SIG-M5 (cell line): ENCODE measurements around the gene LCLAT1.

Experiments
- DNase-seq: peaks from one replicate; lab custom pipeline; 2025; lab: John Stamatoyannopoulos, UW

Gene LCLAT1

GRCh38 chr2:30424231-30424630, 22.8 kb upstream of the LCLAT1 start:
- DNase-seq, result no peak

- no peak for DNase-seq
Measured at GRCh38 chr2:30425326-30425725, 21.7 kb upstream of the LCLAT1 start.

DNA sequence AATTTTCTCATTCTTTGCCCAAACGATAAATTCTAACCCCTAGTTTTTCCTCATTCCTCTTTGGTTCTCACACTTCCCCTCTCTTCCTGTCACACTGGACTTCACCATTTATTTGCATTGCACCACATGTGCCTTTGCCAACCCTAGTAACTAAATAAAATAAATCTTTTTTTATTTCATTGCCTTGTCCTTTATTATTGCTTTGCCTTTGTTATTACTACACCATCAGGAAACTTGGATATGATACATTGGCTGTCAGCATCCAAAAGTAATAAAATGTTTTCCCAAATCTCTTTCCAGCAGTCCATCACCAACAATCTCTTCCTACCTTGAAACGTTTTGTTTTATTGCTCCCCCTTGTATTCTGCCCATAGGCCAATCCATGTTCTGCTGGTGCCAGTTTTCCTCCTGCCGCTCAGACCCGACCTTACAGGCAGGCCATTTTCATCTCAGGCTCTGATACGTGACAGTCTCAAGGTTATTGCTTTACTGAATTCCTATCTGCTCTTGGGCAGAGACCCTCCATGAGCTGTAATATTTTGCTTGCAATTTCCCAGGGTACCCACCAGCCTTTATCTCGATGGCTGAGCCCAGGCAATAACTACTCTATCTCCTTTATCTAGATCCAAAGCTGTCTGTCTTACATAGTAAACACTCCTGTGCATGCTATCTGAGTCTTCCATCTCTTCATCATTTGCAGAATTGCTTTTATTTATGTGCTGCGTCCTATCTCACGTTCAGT, 19.3 kb upstream of the LCLAT1 start:
- no peak for DNase-seq

- DNase-seq, result no peak
Measured at GRCh38 chr2:30428348-30428662, 18.7 kb upstream of the LCLAT1 start.

- DNase-seq, result no peak
Measured at GRCh38 chr2:30428827-30429461, 18.1 kb upstream of the LCLAT1 start.

GRCh38 chr2:30433541-30434299, 13.3 kb upstream of the LCLAT1 start:
- DNase-seq, result no peak

DNA sequence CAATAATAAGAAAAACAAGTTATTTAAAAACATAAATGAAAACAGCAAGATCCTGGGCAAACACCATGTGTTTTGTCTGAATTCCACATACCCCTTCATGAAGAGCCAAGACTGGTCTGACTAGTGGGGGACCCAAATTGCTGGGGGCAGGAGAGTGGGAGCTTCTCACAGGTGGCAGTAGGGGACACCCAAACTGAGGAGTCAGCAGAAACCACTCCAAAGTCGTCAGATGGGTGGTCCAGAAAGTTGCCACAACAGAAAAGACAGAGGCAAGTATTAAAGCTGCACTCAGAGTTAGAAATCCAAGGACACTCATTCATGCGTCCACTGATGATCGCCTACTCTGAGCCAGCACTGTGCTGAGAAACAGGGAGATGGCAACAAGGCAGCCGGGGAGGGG, 12.3 kb upstream of the LCLAT1 start:
- no peak for DNase-seq

- no peak for DNase-seq
Measured at GRCh38 chr2:30436859-30437435, 10.1 kb upstream of the LCLAT1 start.

DNA sequence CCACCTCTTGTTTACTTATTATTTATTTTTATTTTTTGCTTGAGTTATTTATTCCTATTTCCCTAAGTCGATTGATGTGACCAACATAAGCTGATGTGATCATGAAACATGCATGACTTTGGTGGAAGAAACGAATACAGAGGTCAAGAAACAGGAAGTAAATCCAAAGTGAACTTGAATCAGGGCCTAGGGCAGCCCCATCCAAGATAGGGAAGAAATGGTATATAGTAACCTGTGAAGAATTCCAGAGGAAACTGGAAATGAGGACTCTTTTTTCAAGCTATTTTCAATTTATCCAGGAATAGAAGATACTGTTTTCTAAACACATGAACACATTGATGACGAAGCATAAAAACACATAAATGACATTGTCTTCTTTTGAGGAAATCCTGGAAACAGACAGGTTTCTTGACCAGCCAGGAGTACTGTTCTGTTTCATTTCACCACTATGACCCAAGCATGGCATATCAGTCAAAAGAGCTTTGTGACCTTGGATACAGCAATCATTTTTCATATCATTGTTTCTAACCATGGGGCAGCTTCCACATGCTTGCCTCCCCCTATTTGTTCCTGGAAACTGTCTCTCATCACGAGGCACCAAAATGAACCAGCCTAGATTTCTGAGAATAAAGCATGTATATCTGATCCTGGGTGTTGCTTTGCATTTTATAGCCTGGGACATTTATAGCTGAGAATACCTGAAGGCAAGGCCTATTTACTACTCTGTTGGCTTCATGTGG, 9.1 kb upstream of the LCLAT1 start:
- no peak for DNase-seq

GRCh38 chr2:30439296-30439695, 7.8 kb upstream of the LCLAT1 start:
- no peak for DNase-seq

DNA sequence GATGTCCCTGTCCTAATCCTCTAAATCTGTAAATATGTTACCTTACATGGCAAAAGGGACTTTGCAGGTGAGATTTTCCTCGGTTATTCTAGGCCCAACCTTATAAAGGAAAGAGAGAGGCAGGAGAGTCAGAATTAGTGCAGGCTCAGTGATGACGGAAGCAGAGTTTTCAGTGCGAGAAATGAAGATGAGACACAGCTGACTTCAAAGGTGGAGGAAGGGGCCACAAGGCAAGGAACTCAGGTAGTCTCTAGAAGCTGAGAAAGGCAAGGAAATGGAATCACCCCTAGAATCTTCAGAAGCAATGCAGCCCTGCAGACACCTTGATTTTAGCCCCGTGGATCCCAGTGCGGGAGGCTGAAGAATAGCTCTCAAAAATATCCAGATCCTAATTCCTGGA, 7.2 kb upstream of the LCLAT1 start:
- DNase-seq, result no peak

DNA sequence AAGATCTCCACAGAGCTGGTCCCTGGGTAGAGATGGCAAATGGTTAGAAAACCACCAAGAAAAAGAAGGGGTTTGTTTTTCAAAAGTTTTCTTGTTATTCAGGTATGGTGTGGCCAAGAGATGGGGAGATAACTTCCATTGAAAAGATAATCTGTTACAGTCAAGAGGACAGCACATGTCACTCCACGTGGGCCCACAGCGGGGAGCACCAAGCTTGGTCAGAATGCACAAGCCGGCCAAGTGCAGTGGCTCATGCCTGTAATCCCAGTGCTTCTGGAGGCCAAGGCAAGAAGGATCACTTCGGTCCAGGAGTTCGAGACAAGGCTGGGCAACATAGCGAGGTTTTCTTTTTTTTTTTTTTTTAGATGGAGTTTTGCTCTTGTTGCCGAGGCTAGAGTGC, 6.0 kb upstream of the LCLAT1 start:
- no peak for DNase-seq

GRCh38 chr2:30443081-30443480, 4.0 kb upstream of the LCLAT1 start:
- no peak for DNase-seq

DNA sequence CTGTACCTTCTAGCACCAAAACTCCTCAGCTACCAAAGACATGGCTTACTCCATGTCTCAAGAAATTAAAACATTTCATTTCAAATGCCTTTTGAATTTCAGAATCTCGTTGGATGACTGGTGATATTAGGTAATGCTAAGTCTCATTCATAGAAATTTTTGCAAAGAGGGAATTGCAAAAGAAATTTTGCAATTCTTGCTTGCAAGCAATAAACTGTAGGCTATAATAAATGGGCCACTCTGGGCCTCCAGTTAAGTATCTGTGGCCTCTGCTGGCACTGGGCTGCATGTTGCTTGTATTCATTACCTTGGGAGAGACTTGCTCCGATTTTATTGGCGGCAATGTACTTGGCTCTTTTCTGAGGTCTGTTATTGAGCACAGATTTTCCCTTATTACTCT, 2.8 kb upstream of the LCLAT1 start:
- no peak for DNase-seq

- DNase-seq, result no peak
Measured at GRCh38 chr2:30445266-30445821, 1.7 kb upstream of the LCLAT1 start.

GRCh38 chr2:30446602-30447148, 371 bp upstream of the LCLAT1 start:
- DNase-seq, result no peak

DNA sequence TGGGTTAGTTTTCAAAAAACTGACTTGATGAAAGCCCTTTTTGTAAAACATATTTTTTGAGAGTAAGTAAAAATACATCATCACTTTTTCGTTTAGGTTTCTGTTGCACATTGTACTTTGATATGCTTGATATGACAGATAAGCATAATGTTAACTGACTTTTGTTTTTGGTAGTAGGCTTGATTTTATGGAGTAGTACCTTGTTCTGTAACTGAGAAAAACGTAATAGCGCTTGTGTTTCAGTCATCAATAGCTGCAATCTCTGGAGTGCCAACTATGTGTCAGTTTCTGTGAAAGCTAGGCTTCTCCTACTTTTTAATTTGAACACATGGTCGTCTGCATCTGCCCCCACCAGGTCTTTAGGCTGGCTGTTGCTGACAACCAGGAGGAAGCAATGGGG, 1.3 kb downstream of the LCLAT1 start:
- DNase-seq, result no peak

DNA sequence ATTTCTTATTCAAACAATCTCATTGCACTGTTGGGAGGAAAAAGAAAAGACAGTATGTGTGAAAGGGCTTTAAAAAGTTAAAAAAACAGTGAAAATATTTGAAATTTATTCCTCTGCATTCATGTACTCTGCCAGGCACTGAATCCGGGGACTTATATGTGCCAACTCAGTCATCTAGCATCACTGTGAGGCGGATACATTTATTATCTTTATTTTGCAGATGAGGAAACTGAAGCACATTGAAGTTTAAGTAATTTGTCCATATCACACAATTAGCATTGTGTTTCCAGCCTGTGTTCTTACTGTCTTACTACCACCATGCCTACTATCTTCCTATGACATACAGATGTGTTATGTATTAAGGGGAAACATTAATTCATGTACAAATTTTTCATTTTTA, 1.8 kb downstream of the LCLAT1 start:
- DNase-seq, result no peak

DNA sequence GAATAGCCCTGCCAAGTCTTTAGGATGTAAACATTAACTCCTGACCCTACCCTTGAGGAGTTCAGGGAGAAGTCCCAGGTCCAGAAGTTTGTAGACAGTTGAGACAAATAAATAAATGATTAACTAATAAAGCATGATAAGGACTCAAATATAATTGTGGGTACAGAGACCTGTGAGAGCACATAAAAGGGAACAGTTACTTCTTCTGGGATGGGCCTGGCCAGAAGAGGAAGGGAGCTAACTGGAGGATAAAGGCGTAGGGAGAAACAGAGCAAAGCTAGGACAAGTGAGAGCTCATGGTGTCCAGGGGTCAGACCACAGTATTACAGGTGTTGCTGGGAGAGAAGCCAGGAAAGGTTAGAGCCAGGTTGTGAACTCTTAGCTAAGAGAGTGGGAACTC, 3.0 kb downstream of the LCLAT1 start:
- no peak for DNase-seq

DNA sequence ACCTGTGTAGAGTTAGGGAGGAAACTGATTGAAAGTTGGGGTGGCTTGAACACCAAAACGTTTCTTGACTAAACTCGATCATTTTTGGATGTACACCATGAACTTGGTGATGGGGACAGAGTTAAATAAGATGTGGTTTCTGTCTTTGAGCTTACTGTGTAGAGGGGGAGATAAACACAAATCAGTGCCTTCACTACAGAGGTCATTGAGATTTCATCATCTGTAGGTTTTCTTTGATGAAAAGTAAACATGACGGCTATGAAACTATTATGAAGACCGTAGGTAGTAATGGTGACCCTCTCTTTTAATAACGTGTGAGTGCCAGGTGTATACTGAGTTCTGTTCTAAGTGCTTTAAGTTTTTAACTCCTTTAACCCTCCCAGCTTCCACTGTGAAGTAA, 6.5 kb downstream of the LCLAT1 start:
- DNase-seq, result no peak

- DNase-seq, result no peak
Measured at GRCh38 chr2:30454571-30454970, 7.5 kb downstream of the LCLAT1 start.
